Activated CD4-positive, alpha-beta T cell treated with anti-CD3 and anti-CD28 coated beads for 4 hours (primary cell): ENCODE data around the gene CT45A8.
A peak's percentile ranks its signal among the peaks of the same experiment; 100 is the strongest.
"Not testable (repeated sequence)": the region's sequence is repeated elsewhere in the genome, so short reads cannot be mapped to it uniquely, and the experiment has no call there.

Experiments
- DNase-seq, 2 donors: peaks; one replicate each; pipeline ENCODE4 v3.0.0-alpha.2; 2020

CT45A8 gene

GRCh38 chrX:135854438-135854837 lies at the start of gene CT45A8:
TSS of gene CT45A8 (minus strand) at chrX:135854538. CDS start at chrX:135850783, 3,755 bp downstream.
- DNase-seq, result not testable (repeated sequence)

- DNase-seq, result no peak
These were observed 39.0 kb upstream of the CT45A8 start, which contains the start of the genes CT45A10 and SAGE1 for GRCh38 chrX:135893294-135893817. TSS of gene CT45A10 (minus strand) at chrX:135893444. CDS start at chrX:135885344, 8,100 bp downstream. TSS of gene SAGE1 (plus strand) at chrX:135893716. CDS start at chrX:135896243, 2,527 bp downstream.

DNA sequence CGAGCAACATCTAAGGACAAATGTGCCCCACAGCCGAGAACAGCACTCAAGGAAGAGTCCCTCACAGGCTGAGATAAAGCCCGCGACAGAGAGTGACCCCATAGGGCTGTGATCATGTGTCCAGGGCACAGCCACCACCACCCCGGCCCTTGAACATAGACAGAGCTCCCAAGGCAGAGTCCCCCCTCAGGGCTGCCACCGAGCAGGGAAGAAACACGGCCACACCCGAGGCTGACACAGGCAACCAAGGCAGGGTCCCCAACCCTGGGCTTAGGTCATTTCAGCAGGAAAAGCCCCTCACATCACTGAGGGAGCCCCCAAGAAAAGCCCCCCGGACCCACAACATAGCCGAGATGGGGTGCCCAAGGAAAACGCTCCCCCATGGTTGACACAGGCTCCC lies 38.4 kb upstream of the CT45A8 start:
- DNase-seq, result no peak

- no peak for DNase-seq
These were observed 35.8 kb upstream of the CT45A8 start for GRCh38 chrX:135890087-135890585.

DNA sequence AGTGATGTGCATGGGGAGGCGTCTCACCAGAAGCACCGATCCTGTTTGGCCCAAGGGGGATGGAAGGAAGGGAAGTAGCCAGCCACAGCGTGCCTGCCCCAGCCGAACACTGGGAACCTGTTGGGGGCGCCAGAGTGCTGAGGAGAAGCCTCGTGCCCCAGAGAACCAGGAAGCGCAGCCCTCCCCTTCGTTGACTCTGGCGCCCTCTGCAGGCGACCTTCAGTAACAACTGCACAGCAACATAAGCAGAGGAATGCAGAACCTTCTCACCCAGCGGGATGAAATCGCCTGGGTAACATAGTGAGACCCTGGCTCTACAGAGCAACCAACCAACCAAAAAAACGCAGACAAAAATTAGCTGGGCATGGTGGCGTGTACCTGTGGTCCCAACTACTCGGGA lies 34.6 kb upstream of the CT45A8 start:
- peak in 1 of 2 donors; percentile 5 for DNase-seq

DNA sequence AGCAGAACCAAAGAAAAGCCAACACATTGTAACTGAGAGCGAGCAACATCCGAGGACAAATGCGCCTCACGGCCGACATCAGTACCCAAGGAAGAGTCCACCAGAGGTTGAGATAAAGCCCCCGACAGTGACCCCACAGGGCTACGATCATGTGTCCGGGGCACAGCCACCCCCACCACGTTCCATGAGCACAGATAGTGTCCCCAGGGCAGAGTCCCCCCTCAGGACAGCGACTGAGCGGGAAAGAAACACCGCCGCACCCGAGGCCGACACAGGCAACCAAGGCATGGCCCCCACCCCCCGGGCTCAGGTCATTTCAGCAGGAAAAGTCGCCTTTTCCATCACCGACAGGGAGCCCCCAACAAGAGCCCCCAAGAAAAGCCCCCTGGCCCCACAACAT lies 33.9 kb upstream of the CT45A8 start:
- not testable (repeated sequence) for DNase-seq

- DNase-seq, result not testable (repeated sequence)
These were observed 28.4 kb upstream of the CT45A8 start for GRCh38 chrX:135882741-135883140.

- not testable (repeated sequence) for DNase-seq
These were observed 17.4 kb upstream of the CT45A8 start, which contains the start of gene CT45A9 for GRCh38 chrX:135871712-135872111. TSS of gene CT45A9 (minus strand) at chrX:135871812. CDS start at chrX:135868061, 3,751 bp downstream.

DNA sequence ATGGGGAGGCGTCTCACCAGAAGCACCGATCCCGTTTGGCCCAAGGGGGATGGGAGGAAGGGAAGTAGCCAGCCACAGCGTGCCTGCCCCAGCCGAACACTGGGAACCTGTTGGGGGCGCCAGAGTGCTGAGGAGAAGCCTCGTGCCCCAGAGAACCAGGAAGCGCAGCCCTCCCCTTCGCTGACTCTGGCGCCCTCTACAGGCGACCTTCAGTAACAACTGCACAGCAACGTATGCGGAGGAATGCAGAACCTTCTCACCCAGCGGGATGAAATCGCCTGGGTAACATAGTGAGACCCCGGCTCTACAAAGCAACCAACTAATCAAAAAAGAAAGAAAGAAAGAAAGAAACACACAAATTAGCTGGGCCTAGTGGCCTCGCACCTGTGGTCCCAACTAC lies 17.2 kb downstream of the CT45A8 start, which contains the start of gene CT45A7:
CT45A7 (minus strand) TSS at position 101 of the 400 bp plus-strand sequence. CDS start 3,747 bp downstream, outside the sequence.
- DNase-seq, result not testable (repeated sequence)

DNA sequence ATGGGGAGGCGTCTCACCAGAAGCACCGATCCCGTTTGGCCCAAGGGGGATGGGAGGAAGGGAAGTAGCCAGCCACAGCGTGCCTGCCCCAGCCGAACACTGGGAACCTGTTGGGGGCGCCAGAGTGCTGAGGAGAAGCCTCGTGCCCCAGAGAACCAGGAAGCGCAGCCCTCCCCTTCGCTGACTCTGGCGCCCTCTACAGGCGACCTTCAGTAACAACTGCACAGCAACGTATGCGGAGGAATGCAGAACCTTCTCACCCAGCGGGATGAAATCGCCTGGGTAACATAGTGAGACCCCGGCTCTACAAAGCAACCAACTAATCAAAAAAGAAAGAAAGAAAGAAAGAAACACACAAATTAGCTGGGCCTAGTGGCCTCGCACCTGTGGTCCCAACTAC lies 34.4 kb downstream of the CT45A8 start, which contains the start of gene CT45A2:
CT45A2 (minus strand) TSS at position 101 of the 400 bp plus-strand sequence. CDS start 3,747 bp downstream, outside the sequence.
- DNase-seq, result not testable (repeated sequence)

DNA sequence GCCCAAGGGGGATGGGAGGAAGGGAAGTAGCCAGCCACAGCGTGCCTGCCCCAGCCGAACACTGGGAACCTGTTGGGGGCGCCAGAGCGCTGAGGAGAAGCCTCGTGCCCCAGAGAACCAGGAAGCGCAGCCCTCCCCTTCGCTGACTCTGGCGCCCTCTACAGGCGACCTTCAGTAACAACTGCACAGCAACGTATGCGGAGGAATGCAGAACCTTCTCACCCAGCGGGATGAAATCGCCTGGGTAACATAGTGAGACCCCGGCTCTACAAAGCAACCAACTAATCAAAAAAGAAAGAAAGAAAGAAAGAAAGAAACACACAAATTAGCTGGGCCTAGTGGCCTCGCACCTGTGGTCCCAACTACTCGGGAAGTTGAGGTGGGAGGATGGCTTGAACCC lies 51.7 kb downstream of the CT45A8 start, which contains the start of gene CT45A6:
CT45A6 (minus strand) TSS at position 101 of the 400 bp plus-strand sequence. CDS start 3,794 bp downstream, outside the sequence.
- DNase-seq, result not testable (repeated sequence)
